Measurements from ENCODE around the gene SKP1. TPM values are rescaled to one million over a fixed set of nuclear protein-coding genes. Genes with fewer than 3 reads are reported as not detected.
"Not testable (repeated sequence)": the region's sequence is repeated elsewhere in the genome, so short reads cannot be mapped to it uniquely, and the experiment has no call there.

Gene SKP1
- total RNA-seq, 2 donors from 2014 or later: 201 to 238 TPM

GRCh38 chr5:134161513-134162395 lies 15.0 kb downstream of the SKP1 start:
- Mint-ChIP-seq H3K4me1 (ENCODE audit: low read depth) (peaks cover 50% of the 10 kb centered on the region), H3K27ac (peak overlapping the region; percentile 28), H3K4me3 (peak overlapping the region in 1 of 2 donors; percentile 32)

GRCh38 chr5:134153657-134154056 lies 23.1 kb downstream of the SKP1 start:
- Mint-ChIP-seq H3K9me3 (no peaks in the 10 kb centered on the region), H3K36me3 (ENCODE audit: insufficient read depth in 2 of 2) (peaks cover 3 to 27% of the 10 kb centered on the region in 2 donors), H3K27ac (peak overlapping the region; percentile 85), H3K4me3 (no peak overlapping the region), H3K4me1 (ENCODE audit: low read depth) (peaks cover 68% of the 10 kb centered on the region), H3K27me3 (ENCODE audit: low read depth) (no peaks in the 10 kb centered on the region)
- DNase-seq (no peak), ATAC-seq (replicated peaks in 1 of 2) (peak; percentile 24 to 53)

More at GRCh38 chr5:134161513-134162395, 15.0 kb downstream of the SKP1 start:
- DNase-seq (no peak), ATAC-seq (replicated peaks in 1 of 2) (peak in 1 of 2 donors; percentile 18)
- peaks cover 18 to 66% of the 10 kb centered on the region in 2 donors for H3K36me3 Mint-ChIP-seq (ENCODE audit: insufficient read depth in 2 of 2)
- H3K27me3 Mint-ChIP-seq (ENCODE audit: low read depth): no peaks in the 10 kb centered on the region
- no peaks in the 10 kb centered on the region for H3K9me3 Mint-ChIP-seq

DNA sequence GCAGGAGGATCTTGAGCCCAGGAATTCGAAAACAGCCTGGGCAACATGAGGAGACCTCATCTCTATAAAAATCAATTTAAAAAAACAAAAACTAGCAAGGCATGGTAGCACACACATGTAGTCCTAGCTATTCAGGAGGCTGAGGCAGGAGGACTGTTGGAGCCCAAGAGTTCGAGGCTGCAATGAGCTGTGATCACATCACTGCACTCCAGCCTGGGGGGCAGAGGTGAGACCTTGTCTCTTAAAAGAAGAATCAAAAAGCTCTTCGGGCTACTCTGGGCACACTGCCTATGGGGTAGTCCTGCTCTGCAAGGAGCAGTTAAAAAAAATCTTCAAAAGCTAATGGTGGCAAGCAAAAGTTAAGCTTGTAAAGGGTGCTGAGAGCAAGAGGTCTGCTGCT lies 23.5 kb downstream of the SKP1 start:
- ATAC-seq (replicated peaks in 1 of 2) (peak in 1 of 2 donors; percentile 8), DNase-seq (no peak)
- Mint-ChIP-seq H3K27ac (peak overlapping the region; percentile 85), H3K36me3 (ENCODE audit: insufficient read depth in 2 of 2) (peaks cover 3 to 27% of the 10 kb centered on the region in 2 donors), H3K9me3 (no peaks in the 10 kb centered on the region), H3K27me3 (ENCODE audit: low read depth) (no peaks in the 10 kb centered on the region), H3K4me3 (no peak overlapping the region), H3K4me1 (ENCODE audit: low read depth) (peaks cover 66% of the 10 kb centered on the region)

GRCh38 chr5:134152173-134152832 lies 24.4 kb downstream of the SKP1 start:
- H3K9me3 Mint-ChIP-seq; DNase-seq; ATAC-seq (replicated peaks in 1 of 2); H3K4me3 Mint-ChIP-seq; H3K27me3 Mint-ChIP-seq (ENCODE audit: low read depth): not testable (repeated sequence)
- peaks cover 61% of the 10 kb centered on the region for H3K4me1 Mint-ChIP-seq (ENCODE audit: low read depth)
- peaks cover 2 to 20% of the 10 kb centered on the region in 2 donors for H3K36me3 Mint-ChIP-seq (ENCODE audit: insufficient read depth in 2 of 2)
- H3K27ac Mint-ChIP-seq: peak overlapping the region; percentile 18

DNA sequence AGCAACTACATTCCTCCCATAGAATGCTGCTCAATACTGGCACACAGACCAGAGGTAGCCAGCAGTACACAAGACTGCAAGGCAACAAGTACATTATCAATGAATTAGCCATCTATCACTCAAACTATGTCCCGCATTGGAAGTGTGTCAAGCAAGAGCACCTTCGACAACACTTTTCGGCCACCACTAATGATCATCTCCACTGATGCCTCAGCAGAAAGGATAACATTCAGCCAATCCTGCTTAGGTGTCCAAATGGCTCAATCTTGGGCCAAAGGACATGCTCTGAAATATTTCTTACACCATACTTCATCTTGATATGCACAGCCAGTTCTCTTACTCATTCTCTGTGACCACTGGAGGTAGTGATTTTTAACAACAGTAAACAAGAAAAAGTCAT lies 25.0 kb downstream of the SKP1 start:
- Mint-ChIP-seq H3K27ac (peak overlapping the region; percentile 31), H3K9me3 (no peaks in the 10 kb centered on the region), H3K36me3 (ENCODE audit: insufficient read depth in 2 of 2) (peaks cover 4 to 24% of the 10 kb centered on the region in 2 donors), H3K4me3 (no peak overlapping the region), H3K4me1 (ENCODE audit: low read depth) (peaks cover 65% of the 10 kb centered on the region), H3K27me3 (ENCODE audit: low read depth) (no peaks in the 10 kb centered on the region)
- ATAC-seq (replicated peaks in 1 of 2): no peak
- no peak for DNase-seq

DNA sequence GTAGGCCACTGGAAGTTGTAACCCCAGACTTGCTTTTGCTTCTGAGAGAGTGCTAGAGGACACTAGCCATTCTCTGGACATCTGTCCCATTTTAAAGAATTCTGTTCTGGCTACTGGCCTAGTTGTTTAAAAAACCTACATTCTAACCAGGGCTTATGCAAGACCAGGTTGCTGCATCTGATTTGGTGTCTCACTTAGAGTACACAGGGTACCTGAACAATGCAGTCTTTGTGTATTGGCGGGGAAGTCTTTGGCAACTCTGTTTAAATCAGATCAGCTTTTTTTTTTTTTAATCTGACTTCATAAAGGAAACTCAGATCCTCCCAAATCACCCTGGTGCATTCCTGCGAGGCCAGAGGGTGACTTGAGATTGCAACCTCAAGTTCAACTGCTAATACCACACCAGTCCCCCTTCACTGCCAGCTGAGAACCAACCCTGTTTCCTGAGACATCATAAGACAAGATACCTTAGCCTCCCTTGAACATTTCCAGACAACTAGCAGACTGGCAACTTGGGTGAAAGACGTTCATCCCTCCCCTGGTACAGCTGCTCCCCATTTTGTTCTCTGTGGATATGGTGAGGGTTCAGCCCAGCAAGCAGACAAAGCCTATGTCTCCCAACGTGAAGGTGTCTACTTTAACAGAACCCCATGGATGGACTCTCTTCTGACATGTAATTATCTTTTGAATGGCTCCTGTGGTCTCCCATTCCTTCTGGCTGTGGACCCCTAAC lies 27.0 kb downstream of the SKP1 start:
- Mint-ChIP-seq H3K27ac (peak overlapping the region; percentile 86), H3K36me3 (ENCODE audit: insufficient read depth in 2 of 2) (peaks cover 8 to 18% of the 10 kb centered on the region in 2 donors), H3K27me3 (ENCODE audit: low read depth) (no peaks in the 10 kb centered on the region), H3K9me3 (no peaks in the 10 kb centered on the region), H3K4me3 (no peak overlapping the region), H3K4me1 (ENCODE audit: low read depth) (peaks cover 66% of the 10 kb centered on the region)
- DNase-seq: no peak
- no peak for ATAC-seq (replicated peaks in 1 of 2)

GRCh38 chr5:134148986-134149539 lies 27.7 kb downstream of the SKP1 start:
- H3K27ac Mint-ChIP-seq: peak overlapping the region; percentile 86
- ATAC-seq (replicated peaks in 1 of 2) (no peak), DNase-seq (no peak)
- H3K9me3 Mint-ChIP-seq: no peaks in the 10 kb centered on the region
- H3K36me3 Mint-ChIP-seq (ENCODE audit: insufficient read depth in 2 of 2): peaks cover 8 to 19% of the 10 kb centered on the region in 2 donors
- peaks cover 73% of the 10 kb centered on the region for H3K4me1 Mint-ChIP-seq (ENCODE audit: low read depth)
- H3K27me3 Mint-ChIP-seq (ENCODE audit: low read depth): no peaks in the 10 kb centered on the region
- no peak overlapping the region for H3K4me3 Mint-ChIP-seq

DNA sequence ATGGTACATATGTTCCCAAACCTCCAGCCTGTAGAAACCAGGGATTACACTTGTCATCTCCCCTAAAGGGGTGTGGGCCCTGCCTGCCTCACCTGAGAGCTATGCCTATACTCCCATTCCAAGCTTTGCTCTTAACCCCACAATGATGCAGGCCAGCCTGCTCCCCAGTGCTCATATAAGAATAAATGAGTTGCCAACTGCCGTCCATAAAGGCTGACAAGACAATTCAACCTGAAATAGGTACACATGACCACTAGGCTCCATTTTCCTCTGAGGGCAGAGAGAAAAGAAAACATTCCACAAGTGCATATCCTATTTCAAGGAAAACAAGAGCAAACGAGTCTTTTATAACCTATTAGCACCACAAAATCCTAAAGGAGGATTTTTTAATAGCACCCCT lies 28.4 kb downstream of the SKP1 start:
- peaks cover 68% of the 10 kb centered on the region for H3K4me1 Mint-ChIP-seq (ENCODE audit: low read depth)
- no peaks in the 10 kb centered on the region for H3K9me3 Mint-ChIP-seq
- no peaks in the 10 kb centered on the region for H3K27me3 Mint-ChIP-seq (ENCODE audit: low read depth)
- peak overlapping the region; percentile 9 for H3K27ac Mint-ChIP-seq
- H3K36me3 Mint-ChIP-seq (ENCODE audit: insufficient read depth in 2 of 2): peaks cover 8 to 19% of the 10 kb centered on the region in 2 donors
- no peak for DNase-seq
- H3K4me3 Mint-ChIP-seq: no peak overlapping the region
- ATAC-seq (replicated peaks in 1 of 2): no peak

GRCh38 chr5:134146651-134147518 lies 29.9 kb downstream of the SKP1 start:
- H3K27ac Mint-ChIP-seq: peak overlapping the region; percentile 30
- DNase-seq: no peak

DNA sequence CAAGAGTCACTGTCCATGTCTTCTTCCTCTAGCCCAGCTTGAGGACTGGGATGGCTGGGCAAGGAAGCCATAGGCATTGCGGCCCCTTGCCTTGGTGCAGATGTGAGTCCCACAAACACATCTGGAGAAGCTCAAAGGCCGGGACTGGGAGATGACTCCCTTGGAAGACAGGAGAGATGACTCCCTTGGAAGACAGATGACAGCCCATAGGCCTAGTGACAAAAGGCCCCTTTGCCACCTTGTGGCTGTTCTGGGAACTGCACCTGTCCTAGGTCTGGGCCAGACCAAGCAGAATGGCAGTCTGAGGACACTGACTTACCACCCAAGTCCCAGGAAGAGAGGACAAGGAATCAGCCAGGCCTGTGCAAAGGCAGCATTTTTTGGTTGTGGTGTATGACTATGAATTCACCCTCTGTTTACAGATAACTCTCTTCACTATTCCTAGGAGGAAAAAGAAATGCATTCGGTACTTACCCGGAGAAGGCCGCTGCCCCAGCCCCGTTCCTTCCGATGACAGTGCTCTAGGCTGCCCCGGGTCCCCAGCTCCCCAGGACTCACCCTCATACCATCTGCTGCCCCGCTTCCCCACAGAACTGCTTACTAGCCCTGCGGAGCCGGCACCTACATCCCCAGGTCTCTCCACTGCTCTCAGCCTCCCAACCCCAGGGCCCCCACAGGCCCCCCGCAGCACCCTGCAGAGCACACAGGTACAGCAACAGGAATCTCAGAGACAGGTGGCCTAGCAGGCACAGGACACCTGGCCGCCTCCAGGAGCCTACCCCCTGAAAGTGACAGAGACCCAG lies 30.8 kb downstream of the SKP1 start:
- DNase-seq (peak; percentile 84 to 86), ATAC-seq (replicated peaks in 1 of 2) (peak; percentile 72 to 81)
- H3K4me3 Mint-ChIP-seq: no peak overlapping the region
- H3K9me3 Mint-ChIP-seq: no peaks in the 10 kb centered on the region
- H3K4me1 Mint-ChIP-seq (ENCODE audit: low read depth): peaks cover 54% of the 10 kb centered on the region
- peak overlapping the region; percentile 35 for H3K27ac Mint-ChIP-seq
- H3K27me3 Mint-ChIP-seq (ENCODE audit: low read depth): no peaks in the 10 kb centered on the region
- peaks cover 11 to 22% of the 10 kb centered on the region in 2 donors for H3K36me3 Mint-ChIP-seq (ENCODE audit: insufficient read depth in 2 of 2)

More at GRCh38 chr5:134146651-134147518, 29.9 kb downstream of the SKP1 start:
- peaks cover 53% of the 10 kb centered on the region for H3K4me1 Mint-ChIP-seq (ENCODE audit: low read depth)
- H3K27me3 Mint-ChIP-seq (ENCODE audit: low read depth): no peaks in the 10 kb centered on the region
- no peak for ATAC-seq (replicated peaks in 1 of 2)
- H3K36me3 Mint-ChIP-seq (ENCODE audit: insufficient read depth in 2 of 2): peaks cover 8 to 14% of the 10 kb centered on the region in 2 donors
- H3K9me3 Mint-ChIP-seq: no peaks in the 10 kb centered on the region
- H3K4me3 Mint-ChIP-seq: no peak overlapping the region

- H3K4me3 Mint-ChIP-seq: no peak overlapping the region
- DNase-seq: peak in 1 of 2 donors; percentile 29
- peak; percentile 30 to 52 for ATAC-seq (replicated peaks in 1 of 2)
- H3K36me3 Mint-ChIP-seq (ENCODE audit: insufficient read depth in 2 of 2): peaks cover 13 to 26% of the 10 kb centered on the region in 2 donors
- H3K27me3 Mint-ChIP-seq (ENCODE audit: low read depth): no peaks in the 10 kb centered on the region
- H3K9me3 Mint-ChIP-seq: no peaks in the 10 kb centered on the region
- H3K27ac Mint-ChIP-seq: peak overlapping the region; percentile 52
- peaks cover 54% of the 10 kb centered on the region for H3K4me1 Mint-ChIP-seq (ENCODE audit: low read depth)
Measured at GRCh38 chr5:134145041-134145757, 31.6 kb downstream of the SKP1 start.
